Activated CD4-positive, alpha-beta T cell treated with anti-CD3 and anti-CD28 coated beads for 36 hours (primary cell): ENCODE results near the gene GRID1. TPM values are rescaled to one million over a fixed set of nuclear protein-coding genes. Genes with fewer than 3 reads are reported as not detected.

Source experiments
- ATAC-seq: fragments of 200-7000 bp; cut with Tn5 transposase; one replicate; pipeline ENCODE4 v1.10.0; 2021; ENCODE audit warnings: mild to moderate bottlenecking, moderate library complexity
- CTCF ChIA-PET: fragments of 350-600 bp; sonication (Branson Sonifier 250); formaldehyde crosslinking; loops from one replicate; lab custom pipeline; 2021; ENCODE audit warnings: antibody characterized with exemption; lab: Charles Lee
- POLR2A ChIA-PET: fragments of 350-600 bp; sonication (Branson Sonifier 250); formaldehyde crosslinking; loops from one replicate; lab custom pipeline; 2021; ENCODE audit warnings: antibody characterized with exemption, inconsistent platforms; lab: Charles Lee
- DNase-seq: peaks from one replicate; pipeline ENCODE4 v3.0.0-alpha.2; 2020
- H3K27ac Mint-ChIP-seq: one replicate; pipeline ENCODE4 v1.8.0; 2021; ENCODE audit warnings: mixed read lengths
- H3K27me3 Mint-ChIP-seq: one replicate; pipeline ENCODE4 v1.8.0; 2021; ENCODE audit warnings: mixed read lengths
- H3K36me3 Mint-ChIP-seq: one replicate; pipeline ENCODE4 v1.8.0; 2021; ENCODE audit warnings: low read depth, mixed read lengths
- H3K4me1 Mint-ChIP-seq: one replicate; pipeline ENCODE4 v1.8.0; 2021; ENCODE audit warnings: mixed read lengths
- H3K4me3 Mint-ChIP-seq: one replicate; pipeline ENCODE4 v1.8.0; 2021; ENCODE audit warnings: mild to moderate bottlenecking, moderate library complexity, mixed read lengths
- H3K9me3 Mint-ChIP-seq: one replicate; pipeline ENCODE4 v1.8.0; 2021; ENCODE audit warnings: low read depth, mixed read lengths
- intact Hi-C, 2 experiments: fragments of 100-400 bp; cut with DNase I in 1 of 2; cut with micrococcal nuclease in 1 of 2; formaldehyde crosslinking; loops; one replicate each; pipeline versions ENCODE4 v1.14.2 to v1.15.1; 2022 to 2024; cut with DNase I, micrococcal nuclease
- total RNA-seq, 2 experiments: library from RNA; stranded (reverse); gene quantifications; one replicate each; pipeline ENCODE4 v1.2.3, GENCODE V29; 2021

Gene GRID1
- total RNA-seq, 2 experiments from 2014 or later = not detected

GRCh38 chr10:86333826-86334487, 32.6 kb downstream of the GRID1 start:
- ChIA-PET CTCF (no interaction called here), POLR2A (no interaction called here)
- DNase-seq (no peak), ATAC-seq (no peak)
- Mint-ChIP-seq H3K4me1 (no peaks in the 10 kb centered on the region), H3K4me3 (no peak overlapping the region), H3K27ac (no peak overlapping the region), H3K36me3 (no peaks in the 10 kb centered on the region), H3K27me3 (peaks cover 2% of the 10 kb centered on the region), H3K9me3 (no peaks in the 10 kb centered on the region)
- intact Hi-C loops = no loop called here

GRCh38 chr10:86331861-86332260, 34.7 kb downstream of the GRID1 start:
- DNase-seq (no peak), ATAC-seq (no peak)
- peaks cover 2% of the 10 kb centered on the region for H3K27me3 Mint-ChIP-seq
- no peaks in the 10 kb centered on the region for H3K36me3 Mint-ChIP-seq
- no peaks in the 10 kb centered on the region for H3K4me1 Mint-ChIP-seq
- intact Hi-C loops = no loop called here
- H3K9me3 Mint-ChIP-seq = no peaks in the 10 kb centered on the region
- H3K4me3 Mint-ChIP-seq = no peak overlapping the region
- ChIA-PET CTCF (no interaction called here), POLR2A (no interaction called here)
- H3K27ac Mint-ChIP-seq = no peak overlapping the region

GRCh38 chr10:86330778-86331763, 35.5 kb downstream of the GRID1 start:
- ChIA-PET CTCF (no interaction called here), POLR2A (no interaction called here)
- Mint-ChIP-seq H3K36me3 (no peaks in the 10 kb centered on the region), H3K9me3 (no peaks in the 10 kb centered on the region), H3K27ac (no peak overlapping the region), H3K27me3 (peaks cover 2% of the 10 kb centered on the region), H3K4me3 (no peak overlapping the region), H3K4me1 (no peaks in the 10 kb centered on the region)
- DNase-seq = no peak
- ATAC-seq = no peak
- intact Hi-C loops = no loop called here

DNA sequence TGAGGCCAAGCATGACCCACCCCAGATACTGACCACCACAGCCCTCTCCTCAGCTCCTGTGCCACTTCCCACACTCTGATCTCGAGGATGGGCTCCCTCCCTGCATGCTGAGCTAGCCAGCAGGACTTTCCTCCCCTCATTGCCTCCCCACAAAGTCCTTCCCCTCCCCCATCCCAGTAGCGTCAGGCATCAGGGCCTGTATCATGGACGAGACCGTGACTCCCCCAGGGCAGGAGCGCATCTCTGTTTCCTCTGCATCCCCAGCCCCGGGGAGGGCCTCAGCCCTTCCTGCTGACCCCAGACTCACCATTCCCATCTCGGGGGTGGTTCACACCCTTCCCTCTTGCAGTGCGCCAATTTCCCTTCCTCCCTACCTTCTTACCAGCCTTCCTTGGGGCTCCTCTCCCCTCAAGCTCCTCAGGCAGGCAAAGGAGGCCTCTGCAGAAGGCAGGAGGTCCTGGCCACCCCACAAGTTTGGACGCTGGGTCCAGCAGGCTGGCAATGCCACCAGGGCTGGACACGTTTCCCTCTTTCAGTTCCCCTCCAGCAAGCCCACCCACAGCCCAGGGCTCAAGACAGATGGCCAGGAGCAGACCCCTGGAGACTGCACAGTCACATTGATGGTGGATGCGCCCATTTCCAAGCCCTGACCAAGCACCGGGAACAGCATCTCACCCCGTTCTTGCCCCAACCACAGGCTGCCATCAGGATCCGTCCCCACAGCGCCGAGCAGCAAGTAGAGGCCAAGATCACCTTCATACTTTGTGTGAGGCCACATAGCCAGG, 36.5 kb downstream of the GRID1 start:
- POLR2A ChIA-PET = no interaction called here
- DNase-seq (no peak), ATAC-seq (no peak)
- intact Hi-C loops = no loop called here
- Mint-ChIP-seq H3K27ac (no peak overlapping the region), H3K27me3 (peaks cover 2% of the 10 kb centered on the region), H3K36me3 (no peaks in the 10 kb centered on the region), H3K4me1 (no peaks in the 10 kb centered on the region), H3K4me3 (no peak overlapping the region), H3K9me3 (no peaks in the 10 kb centered on the region)
- CTCF ChIA-PET = no interaction called here

DNA sequence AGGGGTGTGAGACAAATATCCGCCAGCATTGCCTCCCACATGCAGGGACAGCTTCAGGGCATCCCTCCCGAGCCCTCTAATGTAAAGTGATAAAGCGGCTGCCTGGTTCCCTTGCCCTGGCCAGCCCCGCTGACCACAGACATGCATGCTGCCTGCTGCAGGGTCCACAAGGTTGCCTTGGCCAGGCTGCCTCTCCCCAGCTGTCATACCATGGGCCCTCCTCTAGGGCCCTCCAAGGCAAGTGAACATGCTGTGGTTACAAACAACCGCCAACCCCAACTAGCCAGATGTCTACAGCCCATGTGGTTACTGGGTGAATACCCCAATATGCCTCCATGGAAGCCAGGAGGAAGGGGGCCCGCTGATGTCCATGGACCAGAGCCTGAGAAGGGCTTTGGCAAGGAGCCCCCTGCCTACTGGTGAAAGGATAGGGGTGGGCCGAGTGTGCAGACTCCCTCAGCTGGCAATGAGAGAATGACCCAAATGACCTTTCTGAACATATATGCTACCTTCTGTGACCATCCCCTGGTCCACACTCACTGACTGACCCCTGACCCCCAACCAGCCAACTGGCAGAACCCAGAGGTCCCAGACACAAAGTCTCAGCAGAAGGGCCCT, 37.4 kb downstream of the GRID1 start:
- no peak for ATAC-seq
- Mint-ChIP-seq H3K9me3 (no peaks in the 10 kb centered on the region), H3K4me1 (no peaks in the 10 kb centered on the region), H3K4me3 (no peak overlapping the region), H3K36me3 (no peaks in the 10 kb centered on the region), H3K27me3 (peaks cover 2% of the 10 kb centered on the region), H3K27ac (no peak overlapping the region)
- DNase-seq = no peak
- intact Hi-C loops = no loop called here
- ChIA-PET POLR2A (no interaction called here), CTCF (no interaction called here)

- intact Hi-C loops = no loop called here
- ATAC-seq = no peak
Measured at GRCh38 chr10:86327954-86328725, 38.5 kb downstream of the GRID1 start.

GRCh38 chr10:86325158-86325557, 41.4 kb downstream of the GRID1 start:
- H3K4me1 Mint-ChIP-seq = no peaks in the 10 kb centered on the region
- no peak overlapping the region for H3K4me3 Mint-ChIP-seq
- POLR2A ChIA-PET = no interaction called here
- DNase-seq (no peak), ATAC-seq (no peak)
- intact Hi-C loops = no loop called here
- H3K36me3 Mint-ChIP-seq = no peaks in the 10 kb centered on the region
- peaks cover 9% of the 10 kb centered on the region for H3K27me3 Mint-ChIP-seq
- H3K27ac Mint-ChIP-seq = no peak overlapping the region
- CTCF ChIA-PET = no interaction called here
- H3K9me3 Mint-ChIP-seq = no peaks in the 10 kb centered on the region

More at GRCh38 chr10:86327954-86328725, 38.5 kb downstream of the GRID1 start:
- no peaks in the 10 kb centered on the region for H3K9me3 Mint-ChIP-seq
- H3K27ac Mint-ChIP-seq = no peak overlapping the region
- H3K27me3 Mint-ChIP-seq = peaks cover 2% of the 10 kb centered on the region
- no peaks in the 10 kb centered on the region for H3K4me1 Mint-ChIP-seq
- CTCF ChIA-PET = interaction anchor here (0.6 kb wide), 1 partner anchor 41 kb away, joined by 4 read pairs; no protein-coding TSS in a partner anchor
- H3K4me3 Mint-ChIP-seq = no peak overlapping the region
- DNase-seq = no peak
- POLR2A ChIA-PET = no interaction called here
- no peaks in the 10 kb centered on the region for H3K36me3 Mint-ChIP-seq

DNA sequence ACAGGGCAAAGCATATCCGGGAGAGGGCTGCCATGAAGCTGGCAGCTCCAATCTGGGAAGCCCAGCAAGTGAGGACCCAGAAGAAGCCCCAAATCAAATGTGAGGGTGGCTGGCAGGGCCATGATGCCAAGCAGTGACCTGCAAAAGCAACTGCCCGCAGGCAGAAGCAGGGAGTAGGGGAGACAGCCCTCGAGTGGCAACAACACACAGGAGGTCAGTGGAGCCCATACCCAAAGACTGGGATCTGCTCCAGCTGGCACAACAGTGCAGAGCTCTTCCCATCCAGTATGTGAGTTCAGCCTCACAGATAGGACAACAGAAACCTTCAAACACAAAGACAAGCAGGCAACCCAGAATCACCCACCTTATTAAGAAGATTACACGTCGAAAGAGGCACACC, 45.0 kb downstream of the GRID1 start:
- no peak overlapping the region for H3K27ac Mint-ChIP-seq
- DNase-seq = no peak
- POLR2A ChIA-PET = no interaction called here
- peaks cover 16% of the 10 kb centered on the region for H3K27me3 Mint-ChIP-seq
- H3K36me3 Mint-ChIP-seq = no peaks in the 10 kb centered on the region
- intact Hi-C loops = no loop called here
- H3K9me3 Mint-ChIP-seq = no peaks in the 10 kb centered on the region
- no peaks in the 10 kb centered on the region for H3K4me1 Mint-ChIP-seq
- no peak for ATAC-seq
- H3K4me3 Mint-ChIP-seq = no peak overlapping the region
- CTCF ChIA-PET = no interaction called here

DNA sequence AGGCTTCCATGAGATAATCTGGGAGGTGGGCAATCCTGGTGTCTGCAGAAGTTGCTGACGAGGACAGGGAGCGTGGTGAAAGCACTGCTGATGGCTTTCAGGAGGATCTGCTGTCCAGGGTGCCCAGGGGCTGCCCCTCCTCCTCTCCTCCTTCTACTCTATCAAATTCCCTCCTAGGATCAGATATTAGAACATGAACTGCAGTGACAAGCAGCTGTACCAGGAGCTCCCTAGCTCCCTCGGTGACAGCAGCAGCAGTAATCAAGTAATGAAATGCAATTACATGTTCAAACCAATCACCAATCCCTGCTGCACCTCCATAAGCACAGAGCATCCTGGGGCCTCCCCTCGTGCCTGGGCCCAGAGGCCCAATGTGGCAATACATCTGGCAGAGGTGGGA, 46.9 kb downstream of the GRID1 start:
- H3K27ac Mint-ChIP-seq = no peak overlapping the region
- ATAC-seq (no peak), DNase-seq (no peak)
- H3K36me3 Mint-ChIP-seq = no peaks in the 10 kb centered on the region
- intact Hi-C loops = no loop called here
- ChIA-PET CTCF (no interaction called here), POLR2A (no interaction called here)
- H3K9me3 Mint-ChIP-seq = no peaks in the 10 kb centered on the region
- no peaks in the 10 kb centered on the region for H3K4me1 Mint-ChIP-seq
- no peak overlapping the region for H3K4me3 Mint-ChIP-seq
- peaks cover 19% of the 10 kb centered on the region for H3K27me3 Mint-ChIP-seq

GRCh38 chr10:86317949-86318725, 48.5 kb downstream of the GRID1 start:
- no peaks in the 10 kb centered on the region for H3K4me1 Mint-ChIP-seq
- intact Hi-C loops = no loop called here
- ATAC-seq (no peak), DNase-seq (no peak)
- no peak overlapping the region for H3K4me3 Mint-ChIP-seq
- ChIA-PET CTCF (no interaction called here), POLR2A (no interaction called here)
- H3K27me3 Mint-ChIP-seq = peaks cover 19% of the 10 kb centered on the region
- no peaks in the 10 kb centered on the region for H3K9me3 Mint-ChIP-seq
- no peaks in the 10 kb centered on the region for H3K36me3 Mint-ChIP-seq
- H3K27ac Mint-ChIP-seq = no peak overlapping the region
